Islet precursor cell (in vitro differentiated cells): ENCODE measurements around the gene EFHD2.
"Not testable (repeated sequence)": the region's sequence is repeated elsewhere in the genome, so short reads cannot be mapped to it uniquely, and the experiment has no call there.

Experiments used
- DNase-seq: peaks from one replicate; pipeline ENCODE4 v3.0.0-alpha.2; 2018

EFHD2 gene

GRCh38 chr1:15409388-15410222 lies at the start of gene EFHD2:
Gene EFHD2 (plus strand): TSS chr1:15409888. CDS start chr1:15409972, 84 bp downstream.
- DNase-seq = peak; percentile 88

DNA sequence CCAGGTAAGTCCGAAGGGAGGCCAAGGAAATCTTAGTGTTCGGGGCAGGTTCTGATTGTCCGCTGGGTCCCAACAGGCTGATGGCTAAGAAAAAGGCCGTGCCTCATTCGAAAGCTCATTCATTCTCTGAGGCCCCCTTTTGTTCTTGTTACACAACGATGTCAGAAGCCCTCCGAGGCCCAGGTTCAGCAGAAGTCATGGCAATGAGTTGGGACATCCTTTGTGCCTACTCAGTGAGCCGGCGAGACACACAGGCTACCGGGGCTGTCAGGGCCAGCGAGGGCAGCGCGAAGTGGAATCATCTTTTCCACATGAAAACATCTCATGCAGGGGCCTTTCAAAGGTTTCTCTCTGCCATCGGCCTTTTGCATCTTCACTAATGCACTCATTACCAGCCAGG lies 49.0 kb upstream of the EFHD2 start:
- no peak for DNase-seq

DNA sequence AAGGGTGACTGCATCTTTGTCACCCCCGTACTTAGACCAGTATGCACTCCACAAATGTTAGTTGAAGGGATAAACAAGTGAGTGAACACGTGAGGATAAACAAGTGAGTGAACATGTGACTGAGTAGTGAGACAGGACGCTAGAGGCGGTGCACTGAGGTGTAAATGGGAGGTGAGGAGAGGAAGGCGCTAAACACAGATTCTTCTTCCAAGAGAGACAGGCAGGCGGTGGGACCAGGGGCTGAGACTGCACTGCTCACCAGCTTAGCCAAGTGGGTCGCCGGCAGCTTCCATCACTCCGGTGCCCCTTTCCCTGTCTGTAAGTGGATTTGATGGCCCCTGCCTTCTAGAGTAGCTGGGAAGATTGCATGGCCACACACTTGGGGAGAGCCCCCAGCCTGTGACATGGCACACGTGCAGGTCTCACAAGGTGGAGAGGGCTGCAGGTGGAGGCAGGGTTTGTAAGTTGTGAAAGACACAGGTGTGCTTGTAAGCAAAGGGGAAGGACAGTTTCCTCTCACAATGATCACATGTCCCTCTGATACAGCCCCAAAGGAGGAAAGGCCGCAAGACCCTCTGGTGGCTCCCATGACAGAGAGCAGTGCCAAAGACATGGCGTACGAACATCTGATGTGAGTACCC lies 47.5 kb upstream of the EFHD2 start:
- no peak for DNase-seq

- no peak for DNase-seq
Observed at GRCh38 chr1:15362737-15363128, 47.0 kb upstream of the EFHD2 start.

GRCh38 chr1:15364740-15365139 lies 44.9 kb upstream of the EFHD2 start:
- no peak for DNase-seq

DNA sequence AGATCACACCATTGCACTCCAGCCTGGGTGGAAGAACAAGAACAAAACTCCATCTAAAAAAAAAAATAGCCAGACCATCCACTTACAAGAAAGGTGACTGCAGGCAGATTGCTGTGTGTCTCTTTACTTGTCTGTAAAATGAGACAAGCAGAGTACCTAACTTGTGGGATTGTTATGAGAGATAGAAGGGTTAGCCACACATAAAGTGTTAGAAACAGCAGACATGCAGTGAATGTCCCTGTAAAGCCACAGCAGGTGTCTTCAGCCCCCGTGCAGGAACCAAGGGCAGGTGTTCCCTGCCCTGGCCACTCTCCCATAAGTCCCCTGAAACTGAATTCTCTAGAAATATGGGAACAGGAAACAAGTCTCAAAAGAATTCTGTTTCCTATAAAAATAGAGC lies 40.8 kb upstream of the EFHD2 start:
- DNase-seq = no peak

DNA sequence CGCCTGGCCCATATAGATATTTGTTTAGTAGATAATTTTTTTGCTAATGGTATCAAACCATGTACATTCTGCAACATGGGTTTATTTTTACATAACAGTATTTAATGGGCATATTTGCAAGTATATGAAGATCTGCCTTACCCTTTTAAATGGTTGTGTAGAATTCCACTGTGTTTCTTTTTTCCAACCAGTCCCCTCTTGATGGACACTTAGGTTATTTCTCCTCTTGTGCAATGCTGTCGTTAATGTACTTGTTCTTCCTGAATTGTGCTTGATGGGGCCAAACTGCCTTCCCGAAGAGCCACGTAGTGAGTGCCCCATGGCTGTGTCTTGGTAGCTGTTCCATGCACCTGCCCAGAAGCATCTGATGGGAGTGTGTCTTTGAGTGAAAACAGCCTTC lies 39.4 kb upstream of the EFHD2 start:
- DNase-seq = no peak

DNA sequence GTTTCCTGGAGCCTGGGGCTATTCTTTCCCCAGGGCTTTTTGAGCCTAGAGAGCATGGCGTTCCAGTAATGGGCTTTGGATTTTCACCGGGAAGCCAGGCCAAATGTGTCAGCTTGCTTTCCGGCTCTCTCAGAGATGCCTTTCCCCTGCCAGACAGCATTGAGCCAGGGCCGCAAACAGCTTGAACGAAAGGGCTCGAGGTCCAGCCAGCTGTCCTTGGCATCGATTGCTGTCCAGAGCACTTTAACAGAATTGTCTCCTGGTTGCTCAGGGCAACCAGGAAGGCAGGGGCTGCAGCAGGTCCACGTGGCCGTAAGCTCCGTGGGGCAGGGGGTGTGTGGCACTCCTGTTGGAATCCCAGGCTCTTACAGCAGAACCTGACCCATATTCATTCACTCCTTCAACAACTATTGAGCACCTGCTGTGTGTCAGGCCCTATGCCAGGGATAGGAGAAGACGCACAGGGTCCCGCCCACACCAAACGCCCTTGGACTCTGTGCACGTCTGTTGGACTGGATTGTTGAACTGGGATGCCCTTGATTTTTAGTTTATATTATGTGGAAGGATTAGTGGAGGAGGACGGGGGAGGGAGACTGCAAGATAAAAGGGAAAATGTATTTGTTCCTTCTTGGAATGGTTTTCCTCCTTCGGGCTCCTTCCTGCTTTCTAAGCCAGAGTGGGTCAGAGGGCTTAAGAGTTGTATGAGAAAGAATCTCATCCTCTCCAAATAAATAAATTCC lies 38.7 kb upstream of the EFHD2 start:
- no peak for DNase-seq

- no peak for DNase-seq
Observed at GRCh38 chr1:15371610-15372545, 37.8 kb upstream of the EFHD2 start.

GRCh38 chr1:15378729-15379128 lies 31.0 kb upstream of the EFHD2 start:
- no peak for DNase-seq

- DNase-seq = not testable (repeated sequence)
Observed at GRCh38 chr1:15379151-15379550, 30.5 kb upstream of the EFHD2 start.

DNA sequence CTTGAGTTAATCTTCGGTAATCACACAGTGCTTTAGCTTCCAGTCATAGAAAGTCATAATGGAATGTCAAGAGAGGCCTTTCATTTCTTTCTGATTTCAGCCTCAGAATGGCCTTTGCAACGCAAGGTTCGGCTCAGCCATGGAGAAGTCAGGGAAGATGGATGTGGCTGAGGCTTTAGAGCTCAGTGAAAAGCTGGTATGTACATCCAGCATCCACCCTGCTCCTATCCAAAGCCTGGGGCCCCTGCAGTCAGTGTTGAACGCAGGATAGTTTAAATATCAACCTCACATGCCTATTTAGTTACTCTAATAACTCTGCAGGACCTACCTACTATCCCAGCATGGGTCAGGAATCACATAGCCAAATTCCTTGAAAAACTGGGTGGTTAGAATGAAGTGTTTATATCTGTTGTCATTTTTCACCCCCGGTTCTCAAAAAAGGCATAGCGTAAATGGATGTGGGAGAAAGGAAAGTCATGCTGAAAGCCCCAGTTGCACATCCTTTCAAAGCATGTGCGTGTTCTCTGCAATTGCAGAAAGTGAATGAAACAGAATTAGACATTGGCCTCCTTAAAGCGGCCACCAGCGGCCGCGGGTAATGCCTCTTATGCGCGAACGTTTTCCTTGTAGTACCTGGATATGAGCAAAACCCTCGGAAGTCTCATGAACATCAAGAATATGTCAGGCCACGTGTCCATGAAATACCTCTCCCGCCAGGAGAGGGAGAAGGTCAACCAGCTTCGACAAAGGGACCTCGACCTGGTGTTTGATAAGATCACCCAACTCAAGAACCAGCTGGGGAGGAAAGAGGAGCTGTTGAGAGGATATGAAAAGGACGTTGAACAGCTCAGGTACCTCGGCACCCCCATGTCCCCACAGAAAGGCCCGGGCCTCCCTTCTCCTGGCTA lies 28.8 kb upstream of the EFHD2 start:
- no peak for DNase-seq

GRCh38 chr1:15381805-15382204 lies 27.9 kb upstream of the EFHD2 start:
- no peak for DNase-seq

GRCh38 chr1:15382601-15383518 lies 26.8 kb upstream of the EFHD2 start:
- no peak for DNase-seq

DNA sequence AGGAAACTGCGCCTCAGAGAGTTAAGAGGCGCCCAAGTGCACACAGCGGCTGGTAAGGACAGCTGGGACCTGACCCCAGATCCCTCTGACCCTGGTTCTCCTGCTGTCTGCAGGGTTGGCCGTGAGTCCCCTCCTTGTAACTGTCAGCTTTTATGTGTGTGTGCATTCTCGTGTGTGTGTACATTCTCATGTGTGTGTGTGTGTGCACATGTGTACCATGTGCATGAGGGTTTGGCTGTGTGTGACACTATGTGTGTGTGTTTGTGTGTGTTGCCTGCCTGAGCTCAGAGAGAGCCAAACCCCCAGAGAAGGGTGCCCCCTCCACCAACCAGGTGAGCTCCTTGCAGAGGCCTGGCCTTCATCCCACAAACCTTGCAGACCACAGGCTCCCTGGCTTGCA lies 25.9 kb upstream of the EFHD2 start:
- DNase-seq = no peak

- no peak for DNase-seq
Observed at GRCh38 chr1:15384301-15384901, 25.3 kb upstream of the EFHD2 start.

GRCh38 chr1:15385420-15385819 lies 24.3 kb upstream of the EFHD2 start:
- DNase-seq = no peak

DNA sequence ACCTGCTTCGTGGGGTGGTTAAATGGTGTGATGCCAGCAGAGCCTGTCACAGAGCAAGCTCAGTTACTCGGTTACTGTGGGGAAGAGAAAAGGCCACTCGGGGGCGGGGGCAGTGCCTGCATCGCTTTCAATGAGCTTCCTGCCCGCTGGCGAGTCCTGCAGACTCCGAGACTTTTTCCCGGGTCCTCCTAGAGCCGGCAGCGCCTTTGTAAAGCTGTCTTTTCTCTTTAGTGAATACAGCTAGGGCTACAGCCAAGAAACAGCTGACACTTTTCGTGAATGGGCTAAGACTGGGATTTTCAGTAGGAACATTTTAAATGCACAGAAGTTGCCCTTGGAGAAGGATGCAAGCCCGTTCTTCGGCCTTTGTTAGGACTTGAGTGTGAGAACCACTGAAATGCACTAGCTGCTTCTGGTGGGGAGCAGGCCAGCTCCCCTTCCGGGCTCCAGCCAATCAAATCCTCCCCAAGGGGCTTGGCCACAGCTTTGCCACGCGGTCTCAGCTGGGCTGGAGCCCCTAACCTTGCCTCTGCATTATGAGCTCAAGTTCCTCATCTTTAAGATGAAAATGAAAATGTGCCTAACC lies 23.4 kb upstream of the EFHD2 start:
- peak; percentile 70 for DNase-seq

DNA sequence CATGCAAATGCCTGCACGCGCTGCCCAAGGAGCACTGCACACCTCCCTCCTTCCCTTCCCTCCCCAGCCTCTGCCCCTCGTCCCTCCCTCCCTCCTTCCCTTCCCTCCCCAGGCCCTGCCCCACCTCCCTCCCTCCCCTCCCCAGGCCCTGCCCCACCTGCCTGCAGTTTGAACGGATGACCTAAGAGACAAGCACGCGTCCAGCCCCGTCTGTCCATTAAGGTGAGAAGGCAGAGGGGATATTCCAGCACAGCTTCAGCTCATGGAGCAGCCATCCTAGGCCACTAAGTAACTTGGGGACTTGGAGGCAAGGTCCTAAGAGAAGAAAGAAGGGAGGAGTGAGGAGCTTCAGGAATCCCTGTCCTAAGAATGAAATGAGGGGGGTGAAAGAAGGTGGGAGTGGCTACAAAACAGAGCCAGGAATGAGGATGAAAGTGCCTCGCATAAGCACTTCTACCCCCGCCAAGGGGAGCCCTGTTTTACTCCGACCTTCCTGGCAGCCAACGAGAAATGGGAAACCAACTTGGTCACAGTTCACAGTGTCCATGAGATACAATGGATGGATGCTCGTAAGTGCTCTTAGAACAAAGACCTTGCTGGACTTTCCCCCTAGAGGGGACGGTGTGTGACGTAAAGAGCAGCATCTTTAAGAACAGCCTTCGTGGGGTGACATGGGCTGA lies 21.3 kb upstream of the EFHD2 start:
- no peak for DNase-seq
